Uterus (tissue), 4 donors: ENCODE results near the gene ADK. TPM values are rescaled to one million over a fixed set of nuclear protein-coding genes. Genes with fewer than 3 reads are reported as not detected.
"Not testable (repeated sequence)": the region's sequence is repeated elsewhere in the genome, so short reads cannot be mapped to it uniquely, and the experiment has no call there.

Experiments used
- DNase-seq, 2 donors: peaks; one replicate each; pipeline ENCODE4 v3.0.0-alpha.2; 2019 to 2020
- H3K27ac ChIP-seq, 2 donors: fragments of 200-600 bp; sonication (generic); 1 replicate in 1 of 2; 2 replicates in 1 of 2; pipeline ENCODE4 v1.5.1; 2016 to 2018
- H3K27me3 ChIP-seq, 2 donors: fragments of 200-600 bp; sonication (generic); one replicate each; pipeline ENCODE4 v1.5.1; 2018 to 2019; ENCODE audit warnings: control low read depth in 1 of 2
- H3K36me3 ChIP-seq, 2 donors: fragments of 200-600 bp; sonication (generic); one replicate each; pipeline ENCODE4 v1.5.1; 2019; ENCODE audit warnings: control low read depth in 1 of 2
- H3K4me1 ChIP-seq, 2 donors: fragments of 200-600 bp; sonication (generic); one replicate each; pipeline ENCODE4 v1.5.1; 2018 to 2019; ENCODE audit warnings: control low read depth in 1 of 2
- H3K4me3 ChIP-seq, 2 donors: fragments of 200-600 bp; sonication (generic); 1 replicate in 1 of 2; 2 replicates in 1 of 2; pipeline ENCODE4 v1.5.1; 2018 to 2019; ENCODE audit warnings: mild to moderate bottlenecking in 1 of 2
- H3K9me3 ChIP-seq, 2 donors: fragments of 200-600 bp; sonication (generic); one replicate each; pipeline ENCODE4 v1.5.1; 2019; ENCODE audit warnings: control low read depth in 1 of 2
- POLR2A ChIP-seq, 2 donors: fragments of 450-650 bp; IDR thresholded peaks; one replicate each; pipeline ENCODE4 v1.6.1; 2016; ENCODE audit warnings: antibody characterized with exemption in 2 of 2, mild to moderate bottlenecking in 1 of 2, moderate library complexity in 1 of 2
- intact Hi-C: fragments of 100-400 bp; cut with DNase I; formaldehyde crosslinking; loops from one replicate; pipeline ENCODE4 v1.15.1; 2023; ENCODE audit warnings: low total_unique reads
- total RNA-seq, 4 donors: library from RNA; depleted of rRNA in 3 of 4; stranded (reverse); fragments of >200 nt in 3 of 4; gene quantifications; one replicate each; pipeline versions ENCODE4 v1.1.0 to v1.2.4, GENCODE V29; 2014 to 2023
- TF ChIP-seq, protein P1 (sequence below), 4 experiments: fragments of 200-600 bp in 2 of 4; fragments of 450-650 bp in 2 of 4; sonication (generic) in 2 of 4; IDR thresholded peaks; one replicate each; pipeline ENCODE4 v1.5.1; 2016 to 2019; ENCODE audit warnings: antibody characterized with exemption in 4 of 4, mild to moderate bottlenecking in 2 of 4, moderate library complexity in 1 of 4
- donor health status: DM: yes; HTN: yes; CAD: no.

ADK gene
- total RNA-seq, 4 donors from 2014 or later: 12.6 to 41.1 (median 19.0) TPM

DNA sequence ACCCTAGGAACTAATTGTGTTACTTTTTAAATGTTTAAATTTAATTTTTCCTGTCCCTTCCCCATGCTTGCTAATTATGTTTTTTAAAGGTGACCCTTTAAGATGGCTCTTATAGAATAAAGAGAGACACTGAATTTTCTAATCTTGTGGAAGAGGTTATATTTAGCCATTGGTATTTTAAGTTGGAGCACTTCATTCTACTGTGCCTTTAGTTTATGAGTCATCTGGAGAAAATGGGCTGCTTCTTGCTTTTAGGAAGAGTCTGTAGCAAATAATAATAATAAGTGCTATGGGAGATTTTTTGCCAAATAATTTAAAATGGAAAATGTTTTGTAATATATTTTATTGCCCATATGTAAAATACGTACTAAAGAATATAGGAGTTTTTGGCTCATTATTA is 139.7 kb downstream of the ADK start:
- Histone ChIP-seq H3K27ac (peak overlapping the region; percentile 74 to 86), H3K4me1 (peaks cover 0 to 2% of the 10 kb centered on the region in 2 donors), H3K27me3 (no peaks in the 10 kb centered on the region), H3K9me3 (no peaks in the 10 kb centered on the region), H3K4me3 (no peak overlapping the region), H3K36me3 (no peaks in the 10 kb centered on the region)
- DNase-seq: no peak
- TF ChIP-seq POLR2A (IDR thresholded peaks at IDR 0.05): no peak
- TF ChIP-seq, protein P1, sequence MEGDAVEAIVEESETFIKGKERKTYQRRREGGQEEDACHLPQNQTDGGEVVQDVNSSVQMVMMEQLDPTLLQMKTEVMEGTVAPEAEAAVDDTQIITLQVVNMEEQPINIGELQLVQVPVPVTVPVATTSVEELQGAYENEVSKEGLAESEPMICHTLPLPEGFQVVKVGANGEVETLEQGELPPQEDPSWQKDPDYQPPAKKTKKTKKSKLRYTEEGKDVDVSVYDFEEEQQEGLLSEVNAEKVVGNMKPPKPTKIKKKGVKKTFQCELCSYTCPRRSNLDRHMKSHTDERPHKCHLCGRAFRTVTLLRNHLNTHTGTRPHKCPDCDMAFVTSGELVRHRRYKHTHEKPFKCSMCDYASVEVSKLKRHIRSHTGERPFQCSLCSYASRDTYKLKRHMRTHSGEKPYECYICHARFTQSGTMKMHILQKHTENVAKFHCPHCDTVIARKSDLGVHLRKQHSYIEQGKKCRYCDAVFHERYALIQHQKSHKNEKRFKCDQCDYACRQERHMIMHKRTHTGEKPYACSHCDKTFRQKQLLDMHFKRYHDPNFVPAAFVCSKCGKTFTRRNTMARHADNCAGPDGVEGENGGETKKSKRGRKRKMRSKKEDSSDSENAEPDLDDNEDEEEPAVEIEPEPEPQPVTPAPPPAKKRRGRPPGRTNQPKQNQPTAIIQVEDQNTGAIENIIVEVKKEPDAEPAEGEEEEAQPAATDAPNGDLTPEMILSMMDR (IDR thresholded peaks at IDR 0.05): no peak
- intact Hi-C loops: no loop called here

DNA sequence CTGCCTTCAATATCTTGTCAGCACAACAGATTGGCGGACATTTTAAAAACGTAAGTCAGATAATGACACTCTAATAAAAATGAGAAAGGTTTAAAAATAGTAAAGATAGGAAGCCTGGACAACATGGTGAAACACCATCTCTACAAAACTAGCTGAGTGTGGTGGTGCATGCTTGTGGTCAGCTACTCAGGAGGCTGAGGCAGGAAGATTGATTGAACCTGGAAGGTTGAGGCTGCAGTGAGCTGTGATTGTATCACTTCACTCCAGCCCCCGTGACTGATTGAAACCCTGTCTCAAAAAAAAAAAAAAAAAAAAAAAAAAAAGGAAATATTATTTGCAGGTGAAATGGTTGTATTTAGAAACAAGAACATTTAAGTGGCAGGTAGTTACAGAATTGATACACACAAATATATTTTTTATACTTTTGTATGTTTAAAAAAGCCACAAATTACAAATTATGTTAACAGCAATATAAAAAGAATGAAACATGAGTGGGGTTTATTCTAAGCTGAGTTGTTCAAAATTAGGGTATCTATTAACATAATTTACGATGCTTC is 141.9 kb downstream of the ADK start:
- Histone ChIP-seq H3K36me3 (no peaks in the 10 kb centered on the region), H3K4me1 (peaks cover 0 to 2% of the 10 kb centered on the region in 2 donors), H3K4me3 (no peak overlapping the region), H3K27me3 (no peaks in the 10 kb centered on the region), H3K27ac (no peak overlapping the region), H3K9me3 (no peaks in the 10 kb centered on the region)
- TF ChIP-seq, protein P1 (IDR thresholded peaks at IDR 0.05): no peak
- TF ChIP-seq POLR2A (IDR thresholded peaks at IDR 0.05): no peak
- no peak for DNase-seq
- intact Hi-C loops: no loop called here

DNA sequence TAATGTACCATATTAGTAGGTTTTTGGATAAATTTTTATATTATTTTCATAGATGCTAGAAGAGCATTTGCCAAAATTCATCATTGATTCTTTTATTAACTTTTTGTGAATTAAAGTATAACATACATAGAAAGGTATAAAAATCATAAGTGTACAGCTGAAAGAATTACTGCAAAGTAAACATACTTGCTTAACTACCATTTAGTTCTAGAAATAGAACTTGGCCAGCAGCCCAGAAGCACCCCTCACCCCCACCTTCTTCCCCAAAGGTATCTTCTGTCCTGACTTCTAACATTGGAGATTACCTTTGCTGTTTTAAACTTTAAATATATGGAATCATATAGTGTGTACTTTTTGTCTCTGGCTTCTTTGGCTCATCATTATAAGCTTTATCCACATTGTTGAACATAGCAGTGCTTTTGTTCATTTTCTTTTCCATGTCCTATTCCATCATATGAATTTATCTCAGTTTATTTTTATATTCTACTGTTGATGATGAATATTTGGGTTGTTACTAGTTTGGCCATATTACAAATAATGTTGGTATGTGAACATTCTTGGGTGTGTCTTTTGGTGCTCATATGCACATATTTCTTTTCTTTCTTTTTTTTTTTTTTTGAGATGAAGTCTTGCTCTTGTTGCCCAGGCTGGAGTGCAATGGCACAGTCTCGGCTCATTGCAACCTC is 142.8 kb downstream of the ADK start:
- TF ChIP-seq, protein P1 (IDR thresholded peaks at IDR 0.05): no peak
- no peak for TF ChIP-seq POLR2A (IDR thresholded peaks at IDR 0.05)
- no peaks in the 10 kb centered on the region for H3K27me3 ChIP-seq
- no peak for DNase-seq
- H3K9me3 ChIP-seq: no peaks in the 10 kb centered on the region
- no peak overlapping the region for H3K4me3 ChIP-seq
- no peak overlapping the region for H3K27ac ChIP-seq
- no peaks in the 10 kb centered on the region for H3K36me3 ChIP-seq
- H3K4me1 ChIP-seq: peaks cover 0 to 2% of the 10 kb centered on the region in 2 donors
- intact Hi-C loops: no loop called here

DNA sequence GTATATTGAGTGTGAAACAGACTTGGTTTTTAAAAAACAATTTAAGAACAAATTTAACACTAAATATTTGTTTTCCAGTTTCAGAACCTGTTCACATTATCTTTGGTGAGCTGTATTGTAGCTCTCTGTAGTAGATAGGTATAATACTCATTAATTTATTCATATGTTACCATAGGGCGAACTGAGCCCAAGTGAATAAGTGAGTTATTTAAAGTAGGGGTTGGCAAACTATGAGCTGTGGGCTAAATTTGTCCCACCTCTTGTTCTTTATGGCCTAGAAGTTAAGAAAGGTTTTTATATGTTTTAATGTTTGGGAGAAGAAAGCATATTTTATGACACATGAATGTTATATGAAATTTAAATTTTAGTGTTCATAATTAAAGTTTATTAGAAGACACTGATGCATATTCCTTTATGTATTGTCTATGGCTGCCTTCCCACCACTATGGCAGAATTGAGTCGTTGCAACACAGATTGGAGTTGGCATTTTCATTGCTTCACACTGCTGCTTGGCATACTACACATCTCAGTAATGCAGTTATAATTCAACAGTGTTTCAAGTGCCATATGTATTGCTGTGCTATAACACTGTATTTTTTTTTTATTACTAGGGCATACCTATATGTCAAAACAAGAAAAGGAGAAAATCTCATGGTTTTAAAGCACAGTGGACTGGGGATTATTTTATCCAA is 146.5 kb downstream of the ADK start:
- TF ChIP-seq, protein P1 (IDR thresholded peaks at IDR 0.05): no peak
- TF ChIP-seq POLR2A (IDR thresholded peaks at IDR 0.05): no peak
- H3K9me3 ChIP-seq: no peaks in the 10 kb centered on the region
- no peaks in the 10 kb centered on the region for H3K4me1 ChIP-seq
- no peaks in the 10 kb centered on the region for H3K27me3 ChIP-seq
- intact Hi-C loops: no loop called here
- no peak for DNase-seq
- H3K4me3 ChIP-seq: no peak overlapping the region
- H3K27ac ChIP-seq: no peak overlapping the region
- no peaks in the 10 kb centered on the region for H3K36me3 ChIP-seq

DNA sequence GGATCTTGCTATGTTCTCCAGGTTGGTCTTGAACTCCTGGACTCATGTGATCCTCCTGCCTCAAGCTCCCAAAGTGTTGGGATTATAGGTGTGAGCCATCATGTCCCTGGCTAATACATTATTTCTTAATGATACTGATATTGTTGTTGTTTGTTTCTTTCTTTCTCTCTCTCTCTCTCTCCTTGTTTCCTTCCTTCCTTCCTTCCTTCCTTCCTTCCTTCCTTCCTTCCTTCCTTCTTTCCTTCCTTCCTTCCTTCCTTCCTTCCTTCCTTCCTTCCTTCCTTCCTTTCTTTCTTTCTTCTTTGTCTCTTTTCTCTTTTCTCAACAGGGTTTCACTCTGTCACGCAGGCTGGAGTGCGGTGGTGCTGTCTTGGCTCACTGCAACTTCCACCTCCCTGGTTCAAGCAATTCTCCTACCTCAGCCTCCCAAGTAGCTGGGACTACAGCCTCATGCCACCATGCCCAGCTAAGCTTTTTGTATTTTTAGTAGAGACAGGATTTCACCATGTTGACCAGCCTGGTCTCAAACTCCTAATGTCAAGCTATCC is 149.1 kb downstream of the ADK start:
- DNase-seq, H3K27ac ChIP-seq, H3K4me3 ChIP-seq, intact Hi-C loops, H3K36me3 ChIP-seq, H3K9me3 ChIP-seq, H3K4me1 ChIP-seq, H3K27me3 ChIP-seq: not testable (repeated sequence)
